Measurements from ENCODE around the gene IRF4. TPM values are rescaled to one million over a fixed set of nuclear protein-coding genes. Genes with fewer than 3 reads are reported as not detected.
"Not testable (repeated sequence)": the region's sequence is repeated elsewhere in the genome, so short reads cannot be mapped to it uniquely, and the experiment has no call there.

IRF4 gene
- total RNA-seq, 1 donor from 2014 or later = 0.16 TPM

DNA sequence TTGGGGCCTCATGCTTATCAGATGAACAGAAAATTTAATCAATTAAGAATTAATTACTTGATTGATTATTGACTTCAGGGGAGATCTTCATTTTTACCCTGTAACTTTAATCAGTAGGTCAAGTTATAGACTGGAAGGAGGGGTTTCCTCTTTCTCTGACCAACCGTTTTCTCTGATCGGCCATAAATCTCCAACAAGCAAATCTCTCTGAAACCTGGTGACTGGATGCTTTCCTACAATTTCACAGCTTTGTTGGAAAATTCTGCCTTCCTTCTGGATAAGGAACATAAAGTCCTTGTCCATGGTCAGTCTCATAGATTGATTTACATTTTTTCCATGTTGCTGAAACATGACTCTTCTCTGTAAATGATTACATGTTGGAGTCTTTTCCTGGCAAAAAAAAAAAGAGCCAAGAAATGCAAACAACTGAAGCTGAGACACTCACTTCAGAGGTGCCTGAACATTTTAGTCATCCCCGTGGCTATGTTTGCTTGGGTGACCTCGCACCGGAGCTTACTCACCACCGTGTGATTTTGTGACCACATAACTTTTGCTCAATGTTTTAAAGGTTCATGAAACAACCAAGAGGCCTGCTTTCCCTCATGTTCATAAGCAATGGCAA, 31.0 kb downstream of the IRF4 start:
- DNase-seq = no peak

GRCh38 chr6:423055-423798, 31.7 kb downstream of the IRF4 start:
- DNase-seq = no peak

DNA sequence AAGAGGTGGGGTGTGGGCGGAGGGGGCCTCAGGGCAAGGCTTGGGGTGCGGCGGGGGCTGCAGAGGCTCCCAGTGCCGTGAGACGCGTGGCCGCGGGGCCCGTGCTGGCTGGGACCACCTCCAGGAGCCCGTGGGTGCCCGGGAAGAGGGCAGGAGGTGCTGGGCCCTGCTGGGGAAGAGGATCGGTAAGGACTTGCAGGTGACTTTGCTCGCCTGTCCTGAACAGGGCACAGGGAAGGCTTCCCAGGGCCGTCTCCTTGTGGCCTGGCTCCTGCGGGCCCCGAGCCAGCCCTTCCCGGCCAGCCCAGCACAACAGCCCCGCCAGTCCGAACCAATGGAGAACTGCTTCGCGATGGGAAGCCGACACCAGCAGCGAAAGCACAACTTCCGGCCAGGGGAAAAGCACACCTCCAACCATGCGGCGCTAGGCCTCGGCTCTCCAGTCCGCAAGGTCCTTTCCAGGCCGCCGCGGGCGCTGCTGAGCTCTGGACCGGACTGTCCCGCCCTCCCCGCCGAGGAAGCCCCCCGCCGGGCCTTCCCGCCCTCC, 32.3 kb downstream of the IRF4 start:
- DNase-seq = no peak

- DNase-seq = no peak
Measured at GRCh38 chr6:424741-425417, 33.3 kb downstream of the IRF4 start.

DNA sequence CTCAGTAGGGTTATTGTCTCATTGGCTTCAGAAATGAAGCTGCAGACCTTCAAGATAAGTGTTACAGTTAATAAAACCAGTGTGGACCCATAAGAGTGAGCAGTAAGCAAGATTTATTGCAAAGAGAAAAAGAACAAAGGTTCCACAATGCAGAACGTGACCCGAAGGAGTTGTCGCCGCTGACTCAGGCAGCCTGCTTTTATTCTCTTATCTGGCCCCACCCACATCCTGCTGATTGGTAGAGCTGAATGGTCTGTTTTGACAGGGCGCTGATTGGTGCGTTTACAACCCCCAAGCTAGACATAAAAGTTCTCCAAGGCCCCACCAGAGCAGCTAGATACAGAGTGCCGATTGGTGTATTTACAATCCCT, 33.9 kb downstream of the IRF4 start:
- DNase-seq = not testable (repeated sequence)

- DNase-seq = not testable (repeated sequence)
Measured at GRCh38 chr6:426198-426738, 34.7 kb downstream of the IRF4 start.

GRCh38 chr6:428047-428603, 36.6 kb downstream of the IRF4 start:
- DNase-seq = no peak

- DNase-seq = no peak
Measured at GRCh38 chr6:429515-430121, 38.1 kb downstream of the IRF4 start.

GRCh38 chr6:431504-431903, 40.0 kb downstream of the IRF4 start:
- DNase-seq = no peak

DNA sequence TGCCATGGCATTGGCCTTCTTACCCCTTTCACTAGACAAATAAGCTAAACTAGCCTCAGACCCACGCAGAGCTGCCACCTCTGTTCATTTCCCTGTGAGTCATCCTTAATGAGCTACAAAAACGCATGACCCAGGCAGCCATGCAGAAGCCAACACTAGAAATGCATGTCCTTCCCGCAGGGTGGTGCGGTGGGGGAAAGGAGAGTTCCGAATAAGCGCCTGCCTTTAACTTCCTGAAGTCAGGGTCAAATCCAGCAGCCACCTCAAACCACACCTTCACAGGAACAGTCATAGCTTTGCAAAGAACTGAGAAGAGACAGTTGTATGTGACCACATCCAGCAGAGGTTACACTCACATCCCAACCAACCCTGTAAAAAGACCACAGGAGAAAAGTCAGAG, 40.4 kb downstream of the IRF4 start:
- no peak for DNase-seq

DNA sequence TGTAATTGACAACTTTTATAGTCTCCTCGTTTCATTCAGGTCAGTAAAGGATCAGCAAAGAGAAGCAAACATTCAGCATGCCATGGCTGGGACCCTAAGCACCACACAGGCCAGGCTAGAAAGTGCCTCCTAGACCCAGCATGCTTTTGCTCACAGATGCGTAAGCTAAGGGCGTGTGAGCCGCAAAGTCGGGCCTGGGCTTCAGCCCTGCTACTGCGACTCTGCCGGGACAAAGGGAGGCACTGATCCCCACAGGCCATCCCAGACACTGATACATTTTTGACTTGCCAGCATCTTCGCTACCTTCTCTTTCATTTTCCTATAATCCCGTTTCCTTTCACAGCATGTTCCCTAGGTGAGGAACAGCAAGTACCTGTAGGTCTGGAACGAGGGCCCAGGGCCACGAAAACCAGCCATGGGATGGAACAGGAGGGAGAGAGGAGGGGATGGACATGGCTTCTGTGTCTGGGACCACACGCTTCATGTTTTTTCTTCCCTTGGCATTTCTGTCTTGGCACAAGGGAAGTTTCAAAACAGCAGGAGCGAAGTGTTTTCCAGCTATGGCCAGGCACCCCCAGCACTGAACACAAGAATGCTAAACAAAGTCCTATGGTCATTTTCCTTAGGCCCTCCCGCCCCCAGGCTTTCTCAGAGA, 42.6 kb downstream of the IRF4 start:
- no peak for DNase-seq

DNA sequence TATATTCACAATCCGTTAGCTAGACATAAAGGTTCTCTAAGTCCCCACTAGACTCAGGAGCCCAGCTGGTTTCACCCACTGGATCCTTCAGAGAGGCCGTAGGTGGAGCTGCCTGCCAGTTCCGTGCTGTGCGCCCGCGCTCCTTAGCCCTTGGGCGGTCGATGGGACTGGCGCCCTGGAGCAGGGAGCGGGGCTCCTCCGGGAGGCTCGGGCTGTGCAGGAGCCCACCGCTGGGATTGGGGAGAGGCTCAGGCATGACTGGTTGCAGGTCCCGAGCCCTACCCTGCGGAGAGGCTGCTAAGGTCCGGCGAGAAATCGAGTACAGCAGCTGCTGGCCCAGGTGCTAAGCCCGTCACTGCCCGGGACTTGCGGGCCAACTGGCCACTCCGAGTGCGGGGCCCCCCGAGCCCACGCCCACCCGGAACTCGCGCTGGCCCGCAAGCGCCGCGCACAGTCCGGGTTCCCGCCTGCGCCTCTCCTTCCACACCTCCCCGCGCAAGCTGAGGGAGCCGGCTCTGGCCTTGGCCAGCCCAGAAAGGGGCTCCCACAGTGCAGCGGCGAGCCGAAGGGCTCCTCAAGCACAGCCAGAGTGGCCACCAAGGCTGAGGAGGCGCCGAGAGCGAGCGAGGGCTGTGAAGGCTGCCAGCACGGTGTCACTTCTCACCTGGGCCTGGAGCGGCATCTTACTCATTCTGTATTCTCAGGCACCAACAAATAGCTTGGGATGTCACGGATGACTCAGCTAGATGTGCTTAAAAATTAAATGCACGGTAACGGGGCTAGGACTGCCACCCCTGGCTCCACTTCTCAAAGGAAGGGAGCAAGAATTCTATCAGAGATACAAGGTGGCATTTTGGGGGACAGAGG, 44.1 kb downstream of the IRF4 start:
- no peak for DNase-seq

DNA sequence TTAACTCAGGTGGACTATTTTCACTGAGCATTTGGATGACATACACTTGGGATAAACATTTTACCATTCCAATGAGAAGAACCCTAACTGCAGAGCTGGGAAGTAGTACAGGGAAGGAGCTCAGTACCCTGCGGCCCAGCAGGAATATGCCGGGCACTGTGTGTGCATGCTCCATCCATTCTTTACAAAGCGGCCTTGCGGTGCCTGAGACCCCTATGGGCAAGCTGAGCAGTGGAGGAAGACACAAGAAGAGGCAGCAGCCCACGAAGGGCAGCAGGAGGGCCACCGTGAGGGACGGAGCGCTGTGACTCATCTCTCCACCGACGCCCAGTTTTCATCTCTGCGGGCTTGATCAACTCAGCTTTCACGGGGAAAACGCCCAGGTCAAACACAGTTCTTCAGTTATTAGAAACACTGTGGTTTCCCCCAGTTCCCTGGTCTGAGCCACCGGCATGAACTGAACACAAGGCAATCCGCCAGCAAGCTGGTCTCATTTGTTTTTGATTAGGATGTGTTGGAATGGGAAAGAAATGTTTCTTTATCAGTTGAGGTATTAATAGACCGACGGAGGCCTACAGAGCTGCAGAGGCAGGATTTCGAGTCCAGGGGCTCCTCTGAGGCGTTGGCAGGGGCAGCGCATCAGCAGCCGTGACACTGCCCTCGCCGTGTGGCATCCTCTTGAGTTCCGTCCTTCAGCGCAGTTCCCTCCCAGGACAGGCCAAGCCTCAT, 44.9 kb downstream of the IRF4 start:
- DNase-seq = no peak

DNA sequence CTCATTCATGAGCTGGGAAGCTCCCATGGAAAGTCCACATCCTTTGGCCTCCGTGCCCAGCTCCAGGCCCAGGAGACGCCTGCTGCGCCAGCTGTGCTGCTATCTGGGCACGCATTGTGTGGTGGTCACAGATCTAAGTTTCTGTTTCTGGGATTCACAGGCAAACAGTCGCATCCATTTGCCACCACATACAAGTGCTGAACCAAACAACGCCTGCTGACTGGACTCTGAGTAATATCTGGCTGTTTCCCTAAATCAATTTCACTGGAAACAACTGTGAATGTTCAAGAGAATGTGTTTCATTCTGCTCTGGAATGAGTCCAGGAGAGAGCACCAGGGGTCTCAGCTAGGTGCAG, 45.5 kb downstream of the IRF4 start:
- DNase-seq = no peak

- no peak for DNase-seq
Measured at GRCh38 chr6:438634-439170, 47.1 kb downstream of the IRF4 start.

DNA sequence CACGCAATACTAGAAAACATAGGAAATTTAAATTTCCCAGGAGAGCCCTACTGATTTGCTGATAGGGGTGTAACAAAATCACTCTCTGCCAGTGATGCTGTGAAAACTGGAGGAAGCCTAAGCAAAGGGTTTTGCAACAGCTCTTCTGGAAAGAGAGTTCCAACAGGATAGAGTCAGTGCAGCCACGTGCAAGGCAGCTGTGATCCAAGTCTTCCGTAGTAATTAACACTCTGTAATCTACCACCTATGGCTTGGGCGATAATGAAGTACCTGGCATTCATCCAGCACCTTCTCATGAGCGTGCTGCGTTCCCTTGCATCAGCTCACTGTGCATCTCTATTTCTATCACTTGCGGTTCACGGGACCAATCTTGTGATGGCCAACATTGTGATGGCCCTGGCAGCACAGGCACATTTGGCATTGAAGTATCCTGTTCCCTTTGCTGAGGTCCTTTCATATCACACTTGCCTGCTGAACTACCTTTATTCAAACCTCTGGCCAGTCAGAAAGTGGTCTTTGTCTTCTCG, 48.2 kb downstream of the IRF4 start:
- DNase-seq = no peak

- DNase-seq = no peak
Measured at GRCh38 chr6:441126-441920, 49.8 kb downstream of the IRF4 start.

DNA sequence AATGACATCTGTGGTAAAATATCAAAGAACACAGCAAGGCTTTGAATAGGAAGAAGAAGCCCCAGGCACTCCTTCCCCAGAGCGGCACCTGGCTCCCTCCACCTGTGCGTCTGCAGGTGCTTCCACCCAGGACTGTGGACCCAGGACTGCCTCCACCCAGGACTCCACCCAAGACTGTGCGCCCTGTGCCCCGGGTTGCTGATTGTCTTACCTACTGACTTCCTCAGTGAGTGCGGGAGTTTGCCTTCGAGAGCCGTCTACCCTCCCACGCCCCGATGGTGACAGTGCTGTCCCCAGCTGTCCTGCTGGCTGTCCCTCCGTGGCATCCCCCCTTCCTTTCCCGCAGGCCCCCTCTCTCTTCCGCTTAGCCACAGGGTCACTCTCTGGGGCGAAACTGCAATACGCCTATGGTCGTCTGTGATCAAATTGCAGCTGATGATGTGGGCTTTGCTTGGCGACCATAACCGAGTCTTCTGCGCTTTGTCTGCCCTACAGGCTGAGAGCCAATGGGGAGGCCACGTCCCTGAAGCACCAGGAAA, 52.1 kb downstream of the IRF4 start:
- no peak for DNase-seq
